SK-N-SH (cell line): Measurements from ENCODE around the gene CYP1A1. TPM values are rescaled to one million over a fixed set of nuclear protein-coding genes. Genes with fewer than 3 reads are reported as not detected.

Source experiments
- CTCF ChIA-PET: fragments of 300-600, 350-600 bp; formaldehyde crosslinking; extraction: SDS; loops from one replicate; lab custom pipeline; 2021; lab: Yijun Ruan, JAX
- POLR2A ChIA-PET: fragments of 350-600 bp; sonication (Branson Sonifier 250); formaldehyde crosslinking; extraction: SDS; loops from one replicate; lab custom pipeline; 2020; ENCODE audit warnings: antibody characterized with exemption, inconsistent platforms; lab: Yijun Ruan, JAX
- DNase-seq: peaks from one replicate; pipeline ENCODE4 v3.0.0; 2012
- H2AFZ ChIP-seq: fragments of 200-600 bp; sonication (generic); 2 replicates; pipeline ENCODE4 v1.8.1; 2016; ENCODE audit warnings: antibody characterized with exemption, mild to moderate bottlenecking, low read depth
- H3F3A ChIP-seq: fragments of 200-600 bp; sonication (generic); replicated peaks from 2 replicates; pipeline ENCODE3; 2016; ENCODE audit warnings: antibody characterized with exemption, mild to moderate bottlenecking; ENCODE audit not compliant: insufficient read depth
- H3K27ac ChIP-seq, 2 experiments: fragments of 200-500 bp in 1 of 2; fragments of 200-600 bp in 1 of 2; sonication (Bioruptor generic) in 1 of 2; sonication (generic), shearing (Covaris generic) in 1 of 2; 2 replicates each; pipeline versions ENCODE4 v1.5.1 to v1.6.1; 2014 to 2016; ENCODE audit warnings: low read depth in 2 of 2, inconsistent platforms in 1 of 2, low read length in 1 of 2, mild to moderate bottlenecking in 1 of 2, mixed read lengths in 1 of 2
- H3K27me3 ChIP-seq: fragments of 200-600 bp; sonication (generic), shearing (Covaris generic); 2 replicates; pipeline ENCODE4 v1.6.1; 2016; ENCODE audit warnings: mixed run types; ENCODE audit not compliant: insufficient read depth
- H3K36me3 ChIP-seq, 2 experiments: fragments of 200-500 bp in 1 of 2; fragments of 200-600 bp in 1 of 2; sonication (Bioruptor generic) in 1 of 2; sonication (generic) in 1 of 2; replicated peaks in 1 of 2; 2 replicates each; pipeline versions ENCODE3 to v1.5.1; 2014 to 2016; ENCODE audit warnings: low read length in 1 of 2, mild to moderate bottlenecking in 1 of 2; ENCODE audit not compliant: insufficient read depth in 2 of 2, control insufficient read depth in 1 of 2
- H3K4me1 ChIP-seq, 2 experiments: fragments of 200-500 bp in 1 of 2; fragments of 200-600 bp in 1 of 2; sonication (Bioruptor generic) in 1 of 2; sonication (generic), shearing (Covaris generic) in 1 of 2; 2 replicates each; pipeline versions ENCODE4 v1.5.1 to v1.6.1; 2014 to 2016; ENCODE audit warnings: low read depth in 1 of 2, low read length in 1 of 2, mixed run types in 1 of 2; ENCODE audit not compliant: insufficient read depth in 2 of 2, control insufficient read depth in 1 of 2
- H3K4me2 ChIP-seq: fragments of 200-600 bp; sonication (generic), shearing (Covaris generic); 2 replicates; pipeline ENCODE4 v1.6.1; 2017; ENCODE audit warnings: mixed run types
- H3K4me3 ChIP-seq, 2 experiments: fragments of 200-500 bp in 1 of 2; fragments of 200-600 bp in 1 of 2; sonication (Bioruptor generic) in 1 of 2; sonication (generic), shearing (Covaris generic) in 1 of 2; 2 replicates each; pipeline versions ENCODE4 v1.5.1 to v1.8.1; 2014 to 2016; ENCODE audit warnings: low read depth in 2 of 2, inconsistent platforms in 1 of 2, low read length in 1 of 2, mild to moderate bottlenecking in 1 of 2, mixed read lengths in 1 of 2, moderate library complexity in 1 of 2
- H3K79me2 ChIP-seq: fragments of 200-600 bp; sonication (generic); 2 replicates; pipeline ENCODE4 v1.8.1; 2017; ENCODE audit warnings: mild to moderate bottlenecking; ENCODE audit not compliant: insufficient read depth
- H3K9ac ChIP-seq: fragments of 200-600 bp; sonication (generic); 2 replicates; pipeline ENCODE4 v1.6.1; 2017; ENCODE audit warnings: mixed run types
- H3K9me2 ChIP-seq: fragments of 200-600 bp; sonication (generic); 2 replicates; pipeline ENCODE4 v1.6.1; 2017; ENCODE audit warnings: mixed run types
- H3K9me3 ChIP-seq: fragments of 200-600 bp; sonication (generic); 2 replicates; pipeline ENCODE4 v1.6.1; 2017; ENCODE audit warnings: mixed run types, mild to moderate bottlenecking, moderate library complexity
- H4K20me1 ChIP-seq: fragments of 200-600 bp; sonication (generic); 2 replicates; pipeline ENCODE4 v1.6.1; 2017; ENCODE audit warnings: mild to moderate bottlenecking, mixed run types; ENCODE audit not compliant: insufficient read depth
- CTCF ChIP-seq: fragments of 200-600 bp; sonication (generic); IDR thresholded peaks from 2 replicates; pipeline ENCODE4 v1.6.1; 2017; ENCODE audit warnings: antibody characterized with exemption, mild to moderate bottlenecking, moderate library complexity
- EZH2phosphoT487 ChIP-seq: fragments of 200-600 bp; sonication (generic); IDR thresholded peaks from 2 replicates; pipeline ENCODE4 v1.6.1; 2017; ENCODE audit warnings: low read depth, mixed run types, mild to moderate bottlenecking, antibody characterized with exemption, moderate library complexity, borderline replicate concordance
- GABPA ChIP-seq: IDR thresholded peaks from 2 replicates; pipeline ENCODE4 v1.4.0; 2012; ENCODE audit warnings: low read depth, mild to moderate bottlenecking
- IRF3 ChIP-seq: fragments of 150-350 bp; IDR thresholded peaks from 2 replicates; pipeline ENCODE4 v1.6.1; 2016; ENCODE audit warnings: mild to moderate bottlenecking, low read depth, low read length
- JUND ChIP-seq: IDR thresholded peaks from 2 replicates; pipeline ENCODE4 v1.4.0; 2012
- MAX ChIP-seq: IDR thresholded peaks from 2 replicates; pipeline ENCODE4 v1.4.0; 2012; ENCODE audit warnings: low read depth
- MEF2A ChIP-seq: IDR thresholded peaks from 2 replicates; pipeline ENCODE4 v1.4.0; 2012; ENCODE audit warnings: low read depth, borderline replicate concordance
- PBX3 ChIP-seq: IDR thresholded peaks from 2 replicates; pipeline ENCODE4; 2012
- POLR2AphosphoS5 ChIP-seq: IDR thresholded peaks from 2 replicates; pipeline ENCODE4 v1.6.1; 2012; ENCODE audit warnings: low read depth, low read length
- RAD21 ChIP-seq: IDR thresholded peaks from 2 replicates; pipeline ENCODE4 v1.6.1; 2012; ENCODE audit warnings: mild to moderate bottlenecking, low read length
- RFX5 ChIP-seq: IDR thresholded peaks from 2 replicates; pipeline ENCODE4 v1.6.1; 2012; ENCODE audit warnings: mild to moderate bottlenecking, improper control_type of control experiment, low read length
- TEAD4 ChIP-seq: IDR thresholded peaks from 2 replicates; pipeline ENCODE4 v1.4.0; 2012; ENCODE audit warnings: mild to moderate bottlenecking, borderline replicate concordance; ENCODE audit not compliant: insufficient read depth
- USF1 ChIP-seq: IDR thresholded peaks from 2 replicates; pipeline ENCODE4 v1.4.0; 2012; ENCODE audit warnings: low read depth, borderline replicate concordance
- ZBTB33 ChIP-seq: IDR thresholded peaks from 2 replicates; pipeline ENCODE4 v1.4.0; 2012; ENCODE audit warnings: low read depth, borderline replicate concordance
- WGBS: methylation state at CpG from one replicate; pipeline ENCODE4 v1.1.6; 2017; ENCODE audit warnings: low lambda C conversion rate; 5-methylcytosine and 5-hydroxymethylcytosine counted together
- polyA plus RNA-seq, 3 experiments: library from polyadenylated mRNA; depleted of rRNA; stranded (reverse); fragments of >200 nt; gene quantifications; 2 replicates each; pipeline ENCODE4 v1.2.3, GENCODE V29; 2012

CYP1A1 gene
- polyA plus RNA-seq, 1 of the 3 experiments (the other 2 are of a cell fraction), result 0.07 TPM

- H3K9me2 ChIP-seq, result no peaks in the 10 kb centered on the region
- no peak overlapping the region for H3K4me2 ChIP-seq
- no peak for DNase-seq
- H3K9me3 ChIP-seq, result no peaks in the 10 kb centered on the region
- no peaks in the 10 kb centered on the region for H3K79me2 ChIP-seq
- no peaks in the 10 kb centered on the region for H3K36me3 ChIP-seq
- no peak overlapping the region for H3K27ac ChIP-seq
- H3K4me3 ChIP-seq, result no peak overlapping the region
- H3F3A ChIP-seq, result peaks cover 3% of the 10 kb centered on the region
- no peak overlapping the region for H2AFZ ChIP-seq
- H4K20me1 ChIP-seq, result no peaks in the 10 kb centered on the region
- TF ChIP-seq JUND (no peak), ZBTB33 (no peak), GABPA (no peak), POLR2AphosphoS5 (no peak)
- 74% methylated on average over 10 of the region's 14 CpGs for WGBS
- peaks cover 0 to 5% of the 10 kb centered on the region in 2 experiments; a peak in 1 of 4 replicates for H3K4me1 ChIP-seq
- ChIA-PET CTCF (interaction anchor here (0.8 to 24.3 kb wide), 35 partner anchors 7 to 394 kb away, joined by 3 to 1109 read pairs (median 10); partner anchors contain the start of genes CLK3, CPLX3, CSK and CYP1A1), POLR2A (interaction anchor here (2.6 kb wide), 1 partner anchor 133 kb away, joined by 15 read pairs; no protein-coding TSS in a partner anchor)
- peaks cover 8% of the 10 kb centered on the region; the same call in 1 of the 2 replicates for H3K27me3 ChIP-seq
- H3K9ac ChIP-seq, result no peak overlapping the region
Observed at GRCh38 chr15:74767167-74768098, 42.1 kb upstream of the CYP1A1 start.

GRCh38 chr15:74763416-74763815, 38.1 kb upstream of the CYP1A1 start:
- Histone ChIP-seq H3K27ac (no peak overlapping the region), H3K4me2 (no peak overlapping the region), H3K27me3 (peaks cover 7% of the 10 kb centered on the region; the same call in 1 of the 2 replicates), H3K79me2 (no peaks in the 10 kb centered on the region), H3K4me1 (no peaks in the 10 kb centered on the region), H3K36me3 (no peaks in the 10 kb centered on the region), H3K9me3 (no peaks in the 10 kb centered on the region), H3K9me2 (no peaks in the 10 kb centered on the region), H3K9ac (no peak overlapping the region), H4K20me1 (no peaks in the 10 kb centered on the region), H3F3A (no peaks in the 10 kb centered on the region), H3K4me3 (no peak overlapping the region), H2AFZ (no peak overlapping the region)
- CTCF ChIA-PET, result interaction anchor here (0.7 to 24.3 kb wide), 4 partner anchors 7 to 389 kb away, joined by 3 to 1109 read pairs (median 38); partner anchors contain the start of gene CLK3
- no peak for DNase-seq
- POLR2A ChIA-PET, result interaction anchor here (0.6 kb wide), 1 partner anchor 20 kb away, joined by 3 read pairs; no protein-coding TSS in a partner anchor
- WGBS, result 82% methylated on average over 11 of the region's 15 CpGs
- TF ChIP-seq ZBTB33, result no peak
- no peak for TF ChIP-seq GABPA
- TF ChIP-seq USF1, result no peak
- TF ChIP-seq TEAD4, result no peak
- TF ChIP-seq CTCF, result no peak
- TF ChIP-seq MAX, result no peak
- no peak for TF ChIP-seq EZH2phosphoT487
- TF ChIP-seq IRF3, result no peak
- TF ChIP-seq RFX5, result no peak
- TF ChIP-seq POLR2AphosphoS5, result no peak
- TF ChIP-seq MEF2A, result no peak
- no peak for TF ChIP-seq RAD21
- no peak for TF ChIP-seq PBX3
